Nucleus accumbens (tissue), 56 donors: ENCODE measurements around the gene NPIPB5.
"Not testable (repeated sequence)": the region's sequence is repeated elsewhere in the genome, so short reads cannot be mapped to it uniquely, and the experiment has no call there.

ENCODE experiments used
- DNase-seq, 56 donors: peaks; one replicate each; lab custom pipeline; 2025; lab: John Stamatoyannopoulos, UW

Gene NPIPB5

DNA sequence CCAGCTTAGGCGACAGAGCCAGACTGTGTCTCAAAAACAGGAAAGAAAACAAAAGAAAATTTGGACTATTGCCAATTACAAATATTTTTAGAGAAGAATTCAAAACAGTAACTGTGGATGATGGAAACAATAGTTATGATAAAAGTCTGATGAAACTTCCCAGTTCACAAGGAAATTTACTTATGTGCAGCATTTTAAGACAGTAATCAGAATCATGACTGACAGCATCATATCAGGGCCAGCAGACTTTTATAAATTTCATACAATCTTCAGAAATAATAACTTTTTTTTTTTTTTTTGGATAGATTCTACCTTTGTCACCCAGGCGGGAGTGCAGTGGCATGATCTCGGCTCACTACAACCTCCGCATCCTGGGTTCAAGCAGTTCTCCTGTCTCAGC, at the start of gene NPIPB5:
Gene NPIPB5, plus strand, starts transcription at position 301 of the 400 bp plus-strand sequence. CDS start 2,911 bp downstream, outside the sequence.
- DNase-seq: not testable (repeated sequence)

DNA sequence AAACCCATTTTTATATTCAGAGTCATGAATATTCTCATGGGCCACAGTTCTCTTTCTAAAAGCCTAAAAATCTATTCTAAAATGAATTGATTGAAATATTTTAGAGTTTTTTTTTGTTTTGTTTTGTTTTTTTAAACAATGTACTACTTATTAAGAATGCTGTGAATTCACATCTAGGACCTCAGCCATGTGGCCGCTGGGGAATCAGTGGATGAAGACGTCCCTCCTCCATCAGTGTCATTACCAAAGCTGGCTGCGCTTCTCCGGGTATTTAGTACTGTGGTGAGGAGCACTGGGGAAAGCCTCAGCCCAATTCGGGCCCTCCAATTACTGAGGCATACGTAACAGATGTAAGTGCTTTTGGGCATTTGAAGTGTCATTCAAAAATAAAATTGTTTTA, 41.8 kb upstream of the NPIPB5 start:
- DNase-seq: not testable (repeated sequence)

DNA sequence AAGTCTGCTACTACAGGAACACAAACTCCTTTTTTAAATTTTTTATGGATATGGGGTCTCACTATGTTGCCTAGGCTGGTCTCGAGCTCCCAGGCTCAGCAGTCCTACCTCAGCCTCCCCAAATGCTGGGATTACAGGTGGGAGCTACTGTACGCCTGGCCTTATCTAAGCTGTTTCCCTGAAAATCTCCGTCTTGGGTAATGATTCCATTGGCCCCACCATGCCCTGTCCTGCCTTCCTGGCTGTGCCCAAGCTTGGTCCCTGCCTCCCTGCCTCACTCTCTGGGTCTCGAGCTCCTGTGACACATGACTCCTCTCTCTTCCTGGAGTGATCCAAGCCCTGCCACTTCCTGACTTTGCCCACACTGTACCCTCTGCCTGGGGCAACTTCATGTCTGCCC, 27.3 kb downstream of the NPIPB5 start:
- DNase-seq: not testable (repeated sequence)

GRCh38 chr16:22544809-22545208, 34.1 kb downstream of the NPIPB5 start:
- not testable (repeated sequence) for DNase-seq

- not testable (repeated sequence) for DNase-seq
These were observed 35.9 kb downstream of the NPIPB5 start for GRCh38 chr16:22546630-22547029.

- not testable (repeated sequence) for DNase-seq
These were observed 36.6 kb downstream of the NPIPB5 start for GRCh38 chr16:22547170-22547765.

- DNase-seq: not testable (repeated sequence)
These were observed 39.2 kb downstream of the NPIPB5 start for GRCh38 chr16:22549853-22550252.

DNA sequence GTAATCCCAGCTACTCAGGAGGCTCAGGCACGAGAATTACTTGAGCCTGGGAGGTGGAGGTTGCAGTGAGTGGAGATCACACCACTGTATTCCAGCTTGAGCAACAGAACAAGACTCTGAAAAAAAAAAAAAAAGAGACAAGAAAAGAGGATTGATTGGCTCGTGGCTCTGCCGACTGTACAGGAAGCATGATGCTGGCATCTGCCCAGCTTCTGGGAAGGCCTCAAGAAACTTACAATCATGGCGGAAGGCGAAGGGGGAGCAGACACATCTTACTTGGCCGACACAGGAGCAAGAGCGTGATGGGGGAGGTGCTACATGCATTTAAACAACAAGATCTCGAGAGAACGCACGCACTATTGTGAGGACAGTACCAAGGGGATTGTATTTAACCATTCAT, 40.5 kb downstream of the NPIPB5 start:
- DNase-seq: not testable (repeated sequence)

DNA sequence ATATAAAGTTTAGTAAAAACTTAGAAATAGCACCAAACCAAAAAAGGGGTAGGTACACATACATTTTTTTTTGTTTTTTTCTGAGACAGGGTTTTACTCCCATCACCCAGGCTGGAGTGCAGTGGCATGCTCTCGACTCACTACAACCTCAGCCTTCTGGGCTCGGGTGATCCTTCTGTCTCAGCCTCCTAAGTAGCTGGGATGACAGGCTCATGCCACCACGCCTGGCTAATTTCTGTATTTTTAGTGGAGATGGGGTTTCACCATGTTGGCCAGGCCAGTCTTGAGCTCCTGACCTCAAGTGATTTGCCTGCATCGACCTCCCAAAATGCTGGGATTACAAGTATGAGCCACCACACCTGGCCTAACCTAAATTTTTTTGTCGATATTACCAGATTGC, 41.0 kb downstream of the NPIPB5 start:
- not testable (repeated sequence) for DNase-seq

- DNase-seq: not testable (repeated sequence)
These were observed 46.1 kb downstream of the NPIPB5 start for GRCh38 chr16:22556759-22557158.
